WTC11 (cell line): Measurements from ENCODE around the gene ELOB. TPM values are rescaled to one million over a fixed set of nuclear protein-coding genes. Genes with fewer than 3 reads are reported as not detected.
A peak's percentile ranks its signal among the peaks of the same experiment; 100 is the strongest.

Experiments
- ATAC-seq: fragments of 200-7000 bp; cut with Tn5 transposase; 2 replicates; pipeline ENCODE4 v1.10.0; 2021; ENCODE audit warnings: mild to moderate bottlenecking, moderate library complexity
- CTCF ChIA-PET: fragments of 300-600 bp; sonication (Branson Sonifier 250); formaldehyde crosslinking; loops from one replicate; lab custom pipeline; 2021; ENCODE audit warnings: antibody characterized with exemption; lab: Charles Lee
- POLR2A ChIA-PET: fragments of 350-600 bp; sonication (Branson Sonifier 250); formaldehyde crosslinking; loops from one replicate; lab custom pipeline; 2021; ENCODE audit warnings: antibody characterized with exemption; lab: Charles Lee
- DNase-seq: peaks from one replicate; pipeline ENCODE4 v3.0.0; 2021; ENCODE audit warnings: low spot score
- H3K27ac Mint-ChIP-seq: 2 replicates; pipeline ENCODE4 v1.8.0; 2021; ENCODE audit warnings: mixed read lengths
- H3K27me3 Mint-ChIP-seq: 2 replicates; pipeline ENCODE4 v1.8.0; 2021; ENCODE audit warnings: low read depth, mild to moderate bottlenecking, moderate library complexity, mixed read lengths
- H3K36me3 Mint-ChIP-seq: 2 replicates; pipeline ENCODE4 v1.8.0; 2021; ENCODE audit warnings: mixed read lengths
- H3K4me1 Mint-ChIP-seq: 2 replicates; pipeline ENCODE4 v1.8.0; 2022; ENCODE audit warnings: mixed read lengths
- H3K4me3 Mint-ChIP-seq: 2 replicates; pipeline ENCODE4 v1.8.0; 2021; ENCODE audit warnings: mild to moderate bottlenecking, moderate library complexity, mixed read lengths
- H3K9me3 Mint-ChIP-seq: 2 replicates; pipeline ENCODE4 v1.8.0; 2021; ENCODE audit warnings: mixed read lengths
- CREM ChIP-seq: sonication (generic); formaldehyde crosslinking; IDR thresholded peaks from 2 replicates; pipeline ENCODE4 v1.8.1; 2022; ENCODE audit warnings: mild to moderate bottlenecking, missing genetic modification reagents, moderate library complexity
- FOXP1 ChIP-seq: sonication (generic); formaldehyde crosslinking; IDR thresholded peaks from 2 replicates; pipeline ENCODE4 v1.8.0; 2022; ENCODE audit warnings: missing genetic modification reagents, mild to moderate bottlenecking, moderate library complexity, borderline replicate concordance
- NR1H2 ChIP-seq: sonication (generic); formaldehyde crosslinking; IDR thresholded peaks from 2 replicates; pipeline ENCODE4 v1.9.0; 2021; ENCODE audit warnings: mild to moderate bottlenecking, moderate library complexity, missing genetic modification reagents
- NR2C2 ChIP-seq: sonication (generic); formaldehyde crosslinking; IDR thresholded peaks from 2 replicates; pipeline ENCODE4 v1.8.0; 2022; ENCODE audit warnings: mild to moderate bottlenecking, missing genetic modification reagents
- NR3C1 ChIP-seq: sonication (generic); formaldehyde crosslinking; conservative IDR thresholded peaks from 2 replicates; pipeline ENCODE4 v1.8.1; 2023; ENCODE audit warnings: low read depth, mild to moderate bottlenecking, missing genetic modification reagents
- OVOL2 ChIP-seq: fragments of 250-450 bp; sonication (Bioruptor Pico); IDR thresholded peaks from 2 replicates; pipeline ENCODE4 v1.9.0; 2021; ENCODE audit warnings: mild to moderate bottlenecking, borderline replicate concordance
- SMAD4 ChIP-seq: sonication (generic); formaldehyde crosslinking; IDR thresholded peaks from 2 replicates; pipeline ENCODE4 v1.8.0; 2022; ENCODE audit warnings: mild to moderate bottlenecking, missing genetic modification reagents
- TEAD4 ChIP-seq: sonication (generic); formaldehyde crosslinking; IDR thresholded peaks from 2 replicates; pipeline ENCODE4 v1.8.0; 2022; ENCODE audit warnings: mild to moderate bottlenecking, missing genetic modification reagents
- ZNF219 ChIP-seq: sonication (generic); formaldehyde crosslinking; IDR thresholded peaks from 2 replicates; pipeline ENCODE4 v1.8.0; 2023; ENCODE audit warnings: missing genetic modification reagents, mild to moderate bottlenecking, borderline replicate concordance
- total RNA-seq: library from RNA; stranded (reverse); gene quantifications from 3 replicates; pipeline ENCODE4 v1.2.3, GENCODE V29; 2021
- TF ChIP-seq, protein P1 (sequence below): sonication (generic); formaldehyde crosslinking; IDR thresholded peaks from 2 replicates; pipeline ENCODE4 v1.8.0; 2022; ENCODE audit warnings: mild to moderate bottlenecking, missing genetic modification reagents
- TF ChIP-seq, protein P2 (sequence below): sonication (generic); formaldehyde crosslinking; IDR thresholded peaks from 2 replicates; pipeline ENCODE4 v1.8.1; 2022; ENCODE audit warnings: mild to moderate bottlenecking, moderate library complexity, missing genetic modification reagents
- TF ChIP-seq, protein P3 (sequence below): sonication (generic); formaldehyde crosslinking; IDR thresholded peaks from 2 replicates; pipeline ENCODE4 v1.8.0; 2023; ENCODE audit warnings: mild to moderate bottlenecking, missing genetic modification reagents
- TF ChIP-seq, protein P4 (sequence below): sonication (generic); formaldehyde crosslinking; IDR thresholded peaks from 2 replicates; pipeline ENCODE4 v1.8.0; 2022; ENCODE audit warnings: mild to moderate bottlenecking, missing genetic modification reagents
- TF ChIP-seq, protein P5 (sequence below): fragments of 250-450 bp; sonication (Bioruptor Pico); IDR thresholded peaks from 2 replicates; pipeline ENCODE4 v1.8.0; 2021; ENCODE audit warnings: mild to moderate bottlenecking
- TF ChIP-seq, protein P6 (sequence below): sonication (generic); formaldehyde crosslinking; IDR thresholded peaks from 2 replicates; pipeline ENCODE4 v1.8.1; 2022; ENCODE audit warnings: low read depth, mild to moderate bottlenecking, moderate library complexity, missing genetic modification reagents, borderline replicate concordance
- TF ChIP-seq, protein P7 (sequence below): sonication (generic); formaldehyde crosslinking; IDR thresholded peaks from 2 replicates; pipeline ENCODE4 v1.8.0; 2022; ENCODE audit warnings: missing genetic modification reagents

ELOB gene
- total RNA-seq, 1 experiment from 2014 or later, result 252 TPM

DNA sequence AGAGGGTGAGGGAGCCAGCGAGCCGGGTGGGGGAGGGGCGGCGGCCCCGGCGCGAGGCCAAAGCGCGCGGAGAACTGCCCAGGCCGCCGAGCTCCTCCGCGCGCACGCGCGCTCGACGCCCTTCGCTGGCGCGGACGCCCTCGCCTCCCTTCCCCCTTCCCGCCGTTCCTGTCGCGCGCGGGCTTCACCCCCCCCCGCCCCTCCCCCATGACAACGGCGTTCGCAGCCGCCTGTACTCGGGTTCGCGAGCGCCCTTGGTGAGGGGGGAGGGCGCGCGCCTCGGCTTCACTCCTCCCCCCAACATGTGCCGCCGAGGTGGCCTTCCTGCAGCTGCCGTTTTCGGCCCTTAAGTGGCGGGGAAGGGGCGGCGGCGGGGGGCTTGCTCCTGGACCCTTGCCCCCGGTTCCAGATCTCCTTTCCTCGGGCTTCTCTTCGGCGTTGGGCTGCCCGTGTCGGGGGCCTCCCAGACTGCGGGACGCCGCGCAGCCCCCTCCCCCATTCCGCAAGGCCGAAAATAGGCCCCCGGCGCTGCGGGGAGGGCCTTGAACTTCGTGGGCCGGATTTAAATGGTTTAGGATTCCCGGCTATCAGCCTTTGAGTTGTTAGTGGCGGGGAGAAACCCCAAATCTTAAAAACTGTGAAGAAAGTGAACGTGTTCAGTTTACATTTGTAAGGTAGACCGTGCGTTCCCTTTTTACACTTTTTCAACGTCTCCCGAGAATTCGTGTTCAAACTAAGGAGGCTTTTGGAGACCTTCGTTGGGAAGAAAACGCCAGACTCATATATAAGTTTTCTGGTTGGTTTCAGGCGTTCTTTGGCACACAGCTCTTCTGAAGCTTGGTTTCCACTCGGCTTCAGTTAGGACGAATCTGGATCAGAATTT, 24.0 kb downstream of the ELOB start:
- H3K9me3 Mint-ChIP-seq, result no peaks in the 10 kb centered on the region
- ATAC-seq, result peak; percentile 29
- TF ChIP-seq, protein P1, sequence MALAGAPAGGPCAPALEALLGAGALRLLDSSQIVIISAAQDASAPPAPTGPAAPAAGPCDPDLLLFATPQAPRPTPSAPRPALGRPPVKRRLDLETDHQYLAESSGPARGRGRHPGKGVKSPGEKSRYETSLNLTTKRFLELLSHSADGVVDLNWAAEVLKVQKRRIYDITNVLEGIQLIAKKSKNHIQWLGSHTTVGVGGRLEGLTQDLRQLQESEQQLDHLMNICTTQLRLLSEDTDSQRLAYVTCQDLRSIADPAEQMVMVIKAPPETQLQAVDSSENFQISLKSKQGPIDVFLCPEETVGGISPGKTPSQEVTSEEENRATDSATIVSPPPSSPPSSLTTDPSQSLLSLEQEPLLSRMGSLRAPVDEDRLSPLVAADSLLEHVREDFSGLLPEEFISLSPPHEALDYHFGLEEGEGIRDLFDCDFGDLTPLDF (CRISPR knock-in tag), result no peak
- 0 out of 2 replicates have a peak, but pooled peaks have one; percentile 65 for TF ChIP-seq ZNF219
- TF ChIP-seq, protein P2, sequence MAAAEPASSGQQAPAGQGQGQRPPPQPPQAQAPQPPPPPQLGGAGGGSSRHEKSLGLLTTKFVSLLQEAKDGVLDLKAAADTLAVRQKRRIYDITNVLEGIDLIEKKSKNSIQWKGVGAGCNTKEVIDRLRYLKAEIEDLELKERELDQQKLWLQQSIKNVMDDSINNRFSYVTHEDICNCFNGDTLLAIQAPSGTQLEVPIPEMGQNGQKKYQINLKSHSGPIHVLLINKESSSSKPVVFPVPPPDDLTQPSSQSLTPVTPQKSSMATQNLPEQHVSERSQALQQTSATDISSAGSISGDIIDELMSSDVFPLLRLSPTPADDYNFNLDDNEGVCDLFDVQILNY (CRISPR knock-in tag), result peak; percentile 5; the same call in 1 of the 2 replicates
- no peak for TF ChIP-seq SMAD4
- TF ChIP-seq NR1H2 (CRISPR knock-in tag), result no peak
- TF ChIP-seq, protein P3, sequence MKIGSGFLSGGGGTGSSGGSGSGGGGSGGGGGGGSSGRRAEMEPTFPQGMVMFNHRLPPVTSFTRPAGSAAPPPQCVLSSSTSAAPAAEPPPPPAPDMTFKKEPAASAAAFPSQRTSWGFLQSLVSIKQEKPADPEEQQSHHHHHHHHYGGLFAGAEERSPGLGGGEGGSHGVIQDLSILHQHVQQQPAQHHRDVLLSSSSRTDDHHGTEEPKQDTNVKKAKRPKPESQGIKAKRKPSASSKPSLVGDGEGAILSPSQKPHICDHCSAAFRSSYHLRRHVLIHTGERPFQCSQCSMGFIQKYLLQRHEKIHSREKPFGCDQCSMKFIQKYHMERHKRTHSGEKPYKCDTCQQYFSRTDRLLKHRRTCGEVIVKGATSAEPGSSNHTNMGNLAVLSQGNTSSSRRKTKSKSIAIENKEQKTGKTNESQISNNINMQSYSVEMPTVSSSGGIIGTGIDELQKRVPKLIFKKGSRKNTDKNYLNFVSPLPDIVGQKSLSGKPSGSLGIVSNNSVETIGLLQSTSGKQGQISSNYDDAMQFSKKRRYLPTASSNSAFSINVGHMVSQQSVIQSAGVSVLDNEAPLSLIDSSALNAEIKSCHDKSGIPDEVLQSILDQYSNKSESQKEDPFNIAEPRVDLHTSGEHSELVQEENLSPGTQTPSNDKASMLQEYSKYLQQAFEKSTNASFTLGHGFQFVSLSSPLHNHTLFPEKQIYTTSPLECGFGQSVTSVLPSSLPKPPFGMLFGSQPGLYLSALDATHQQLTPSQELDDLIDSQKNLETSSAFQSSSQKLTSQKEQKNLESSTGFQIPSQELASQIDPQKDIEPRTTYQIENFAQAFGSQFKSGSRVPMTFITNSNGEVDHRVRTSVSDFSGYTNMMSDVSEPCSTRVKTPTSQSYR (CRISPR knock-in tag), result peak; percentile 40; the same call in 1 of the 2 replicates
- TF ChIP-seq TEAD4 (CRISPR knock-in tag), result no peak
- TF ChIP-seq, all 79 proteins: peak for 3
- Mint-ChIP-seq H3K4me1 (peaks cover 38% of the 10 kb centered on the region), H3K27ac (peak overlapping the region; percentile 95), H3K27me3 (no peaks in the 10 kb centered on the region), H3K36me3 (peaks cover 46% of the 10 kb centered on the region), H3K4me3 (peak overlapping the region; percentile 89)
- ChIA-PET CTCF (interaction anchor here (0.8 to 1.5 kb wide), 3 partner anchors 16 to 172 kb away, joined by 3 to 6 read pairs (median 4); no protein-coding TSS in a partner anchor), POLR2A (interaction anchor here (0.6 to 1.3 kb wide), 6 partner anchors 9 to 508 kb away, joined by 3 to 4 read pairs (median 3); partner anchors contain the start of gene KCTD5)
- no peak for DNase-seq

DNA sequence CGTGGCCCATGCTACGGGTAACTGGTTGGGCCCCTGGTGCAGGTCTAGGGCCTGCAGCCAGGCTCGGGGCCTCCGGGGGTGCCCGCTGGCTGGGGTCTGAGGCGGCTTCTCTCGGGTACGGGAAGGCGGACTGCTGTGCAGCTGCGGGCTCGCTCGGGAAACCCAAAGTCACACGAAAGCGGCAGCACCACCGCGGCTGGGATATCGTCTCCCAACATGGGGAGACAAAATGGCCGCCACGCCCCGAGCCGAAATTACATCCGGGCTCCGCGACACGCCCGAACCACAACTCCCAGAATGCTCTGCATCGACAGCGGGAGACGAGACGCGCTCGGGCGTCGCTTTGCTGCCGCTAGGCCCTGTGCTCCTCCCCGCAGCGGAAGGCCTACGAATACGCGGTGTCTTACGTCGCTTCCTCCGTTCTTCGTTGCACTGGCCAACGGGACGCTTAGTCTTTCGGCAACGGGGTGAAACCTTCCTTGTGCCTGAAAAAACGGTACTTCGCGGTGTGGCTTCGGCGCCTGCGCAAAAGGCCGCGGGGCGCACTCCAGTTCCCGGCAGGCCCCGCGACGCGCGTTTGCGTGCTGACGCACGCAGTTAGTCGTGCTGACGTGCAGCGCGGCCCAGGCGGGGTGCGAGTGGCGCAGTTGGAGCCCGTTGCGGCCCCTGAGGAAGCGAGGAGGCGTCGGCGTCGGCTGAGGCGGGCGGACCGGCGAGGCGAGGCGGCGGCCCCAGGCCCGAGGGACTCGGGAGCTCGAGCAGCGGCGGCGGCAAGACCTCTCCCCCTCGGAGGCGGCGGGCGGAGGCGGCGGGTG, 24.8 kb downstream of the ELOB start, which contains the start of gene SRRM2:
Gene SRRM2, plus strand, starts transcription at position 604 of the 815 bp plus-strand sequence. CDS start 3,727 bp downstream, outside the sequence.
- CTCF ChIA-PET, result interaction anchor here (0.8 to 1.5 kb wide), 4 partner anchors 15 to 173 kb away, joined by 3 to 6 read pairs (median 4); no protein-coding TSS in a partner anchor
- Mint-ChIP-seq H3K27me3 (no peaks in the 10 kb centered on the region), H3K27ac (peak within 1 kb of the TSS; percentile 100), H3K36me3 (peaks cover 37% of the 10 kb centered on the region), H3K4me3 (peak within 1 kb of the TSS; percentile 89), H3K4me1 (peaks cover 38% of the 10 kb centered on the region), H3K9me3 (no peaks in the 10 kb centered on the region)
- DNase-seq (peak; percentile 96), ATAC-seq (peak; percentile 81)
- POLR2A ChIA-PET, result interaction anchor here (0.6 to 1.3 kb wide), 8 partner anchors 14 to 149 kb away, joined by 3 to 4 read pairs (median 3); partner anchors contain the start of gene KCTD5
- TF ChIP-seq, protein P4, sequence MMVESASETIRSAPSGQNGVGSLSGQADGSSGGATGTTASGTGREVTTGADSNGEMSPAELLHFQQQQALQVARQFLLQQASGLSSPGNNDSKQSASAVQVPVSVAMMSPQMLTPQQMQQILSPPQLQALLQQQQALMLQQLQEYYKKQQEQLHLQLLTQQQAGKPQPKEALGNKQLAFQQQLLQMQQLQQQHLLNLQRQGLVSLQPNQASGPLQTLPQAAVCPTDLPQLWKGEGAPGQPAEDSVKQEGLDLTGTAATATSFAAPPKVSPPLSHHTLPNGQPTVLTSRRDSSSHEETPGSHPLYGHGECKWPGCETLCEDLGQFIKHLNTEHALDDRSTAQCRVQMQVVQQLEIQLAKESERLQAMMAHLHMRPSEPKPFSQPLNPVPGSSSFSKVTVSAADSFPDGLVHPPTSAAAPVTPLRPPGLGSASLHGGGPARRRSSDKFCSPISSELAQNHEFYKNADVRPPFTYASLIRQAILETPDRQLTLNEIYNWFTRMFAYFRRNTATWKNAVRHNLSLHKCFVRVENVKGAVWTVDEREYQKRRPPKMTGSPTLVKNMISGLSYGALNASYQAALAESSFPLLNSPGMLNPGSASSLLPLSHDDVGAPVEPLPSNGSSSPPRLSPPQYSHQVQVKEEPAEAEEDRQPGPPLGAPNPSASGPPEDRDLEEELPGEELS (CRISPR knock-in tag), result peak; percentile 36
- TF ChIP-seq CREM (peak; percentile 86), FOXP1 (CRISPR knock-in tag) (peak; percentile 41; the same call in 1 of the 2 replicates), NR2C2 (CRISPR knock-in tag) (peak; percentile 47; the same call in 1 of the 2 replicates), OVOL2 (CRISPR knock-in tag) (no peak), NR3C1 (CRISPR knock-in tag) (no peak)
- TF ChIP-seq, protein P5, sequence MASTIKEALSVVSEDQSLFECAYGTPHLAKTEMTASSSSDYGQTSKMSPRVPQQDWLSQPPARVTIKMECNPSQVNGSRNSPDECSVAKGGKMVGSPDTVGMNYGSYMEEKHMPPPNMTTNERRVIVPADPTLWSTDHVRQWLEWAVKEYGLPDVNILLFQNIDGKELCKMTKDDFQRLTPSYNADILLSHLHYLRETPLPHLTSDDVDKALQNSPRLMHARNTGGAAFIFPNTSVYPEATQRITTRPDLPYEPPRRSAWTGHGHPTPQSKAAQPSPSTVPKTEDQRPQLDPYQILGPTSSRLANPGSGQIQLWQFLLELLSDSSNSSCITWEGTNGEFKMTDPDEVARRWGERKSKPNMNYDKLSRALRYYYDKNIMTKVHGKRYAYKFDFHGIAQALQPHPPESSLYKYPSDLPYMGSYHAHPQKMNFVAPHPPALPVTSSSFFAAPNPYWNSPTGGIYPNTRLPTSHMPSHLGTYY (CRISPR knock-in tag), result no peak
- TF ChIP-seq, protein P6, sequence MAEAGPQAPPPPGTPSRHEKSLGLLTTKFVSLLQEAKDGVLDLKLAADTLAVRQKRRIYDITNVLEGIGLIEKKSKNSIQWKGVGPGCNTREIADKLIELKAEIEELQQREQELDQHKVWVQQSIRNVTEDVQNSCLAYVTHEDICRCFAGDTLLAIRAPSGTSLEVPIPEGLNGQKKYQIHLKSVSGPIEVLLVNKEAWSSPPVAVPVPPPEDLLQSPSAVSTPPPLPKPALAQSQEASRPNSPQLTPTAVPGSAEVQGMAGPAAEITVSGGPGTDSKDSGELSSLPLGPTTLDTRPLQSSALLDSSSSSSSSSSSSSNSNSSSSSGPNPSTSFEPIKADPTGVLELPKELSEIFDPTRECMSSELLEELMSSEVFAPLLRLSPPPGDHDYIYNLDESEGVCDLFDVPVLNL (CRISPR knock-in tag), result peak; percentile 82; the same call in 1 of the 2 replicates
- TF ChIP-seq, protein P7, sequence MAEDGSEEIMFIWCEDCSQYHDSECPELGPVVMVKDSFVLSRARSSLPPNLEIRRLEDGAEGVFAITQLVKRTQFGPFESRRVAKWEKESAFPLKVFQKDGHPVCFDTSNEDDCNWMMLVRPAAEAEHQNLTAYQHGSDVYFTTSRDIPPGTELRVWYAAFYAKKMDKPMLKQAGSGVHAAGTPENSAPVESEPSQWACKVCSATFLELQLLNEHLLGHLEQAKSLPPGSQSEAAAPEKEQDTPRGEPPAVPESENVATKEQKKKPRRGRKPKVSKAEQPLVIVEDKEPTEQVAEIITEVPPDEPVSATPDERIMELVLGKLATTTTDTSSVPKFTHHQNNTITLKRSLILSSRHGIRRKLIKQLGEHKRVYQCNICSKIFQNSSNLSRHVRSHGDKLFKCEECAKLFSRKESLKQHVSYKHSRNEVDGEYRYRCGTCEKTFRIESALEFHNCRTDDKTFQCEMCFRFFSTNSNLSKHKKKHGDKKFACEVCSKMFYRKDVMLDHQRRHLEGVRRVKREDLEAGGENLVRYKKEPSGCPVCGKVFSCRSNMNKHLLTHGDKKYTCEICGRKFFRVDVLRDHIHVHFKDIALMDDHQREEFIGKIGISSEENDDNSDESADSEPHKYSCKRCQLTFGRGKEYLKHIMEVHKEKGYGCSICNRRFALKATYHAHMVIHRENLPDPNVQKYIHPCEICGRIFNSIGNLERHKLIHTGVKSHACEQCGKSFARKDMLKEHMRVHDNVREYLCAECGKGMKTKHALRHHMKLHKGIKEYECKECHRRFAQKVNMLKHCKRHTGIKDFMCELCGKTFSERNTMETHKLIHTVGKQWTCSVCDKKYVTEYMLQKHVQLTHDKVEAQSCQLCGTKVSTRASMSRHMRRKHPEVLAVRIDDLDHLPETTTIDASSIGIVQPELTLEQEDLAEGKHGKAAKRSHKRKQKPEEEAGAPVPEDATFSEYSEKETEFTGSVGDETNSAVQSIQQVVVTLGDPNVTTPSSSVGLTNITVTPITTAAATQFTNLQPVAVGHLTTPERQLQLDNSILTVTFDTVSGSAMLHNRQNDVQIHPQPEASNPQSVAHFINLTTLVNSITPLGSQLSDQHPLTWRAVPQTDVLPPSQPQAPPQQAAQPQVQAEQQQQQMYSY, result 0 out of 2 replicates have a peak, but pooled peaks have one; percentile 28
